Smooth muscle cell (in vitro differentiated cells): ENCODE measurements around the gene DYNC2LI1. TPM values are rescaled to one million over a fixed set of nuclear protein-coding genes. Genes with fewer than 3 reads are reported as not detected.

ENCODE experiments used
- DNase-seq: peaks from one replicate; lab custom pipeline; 2025; ENCODE audit not compliant: unreplicated experiment; lab: John Stamatoyannopoulos, UW
- H2AFZ ChIP-seq: fragments of 200-600 bp; sonication (generic); 2 replicates; pipeline ENCODE4 v1.6.0; 2016; ENCODE audit warnings: antibody characterized with exemption, low read depth, mild to moderate bottlenecking
- H3F3A ChIP-seq: fragments of 200-600 bp; sonication (generic); 2 replicates; pipeline ENCODE4 v1.6.0; 2017; ENCODE audit warnings: antibody characterized with exemption, low read depth
- H3K27ac ChIP-seq: fragments of 200-600 bp; sonication (generic); 2 replicates; pipeline ENCODE4 v1.5.1; 2016; ENCODE audit warnings: low read depth, mild to moderate bottlenecking
- H3K27me3 ChIP-seq: fragments of 200-600 bp; sonication (generic); 2 replicates; pipeline ENCODE4 v1.6.1; 2016; ENCODE audit warnings: low read depth, mild to moderate bottlenecking
- H3K36me3 ChIP-seq: fragments of 200-600 bp; sonication (generic); 2 replicates; pipeline ENCODE4 v1.5.1; 2016; ENCODE audit warnings: low read depth
- H3K4me1 ChIP-seq: fragments of 200-600 bp; sonication (generic); 2 replicates; pipeline ENCODE4 v1.5.1; 2016; ENCODE audit warnings: low read depth
- H3K4me2 ChIP-seq: fragments of 200-600 bp; sonication (generic); 2 replicates; pipeline ENCODE4 v1.6.0; 2016; ENCODE audit warnings: mild to moderate bottlenecking
- H3K4me3 ChIP-seq: fragments of 200-600 bp; sonication (generic); 2 replicates; pipeline ENCODE4 v1.5.1; 2016; ENCODE audit warnings: mild to moderate bottlenecking
- H3K79me2 ChIP-seq: fragments of 200-600 bp; sonication (generic); 2 replicates; pipeline ENCODE4 v1.6.0; 2016; ENCODE audit warnings: low read depth, mild to moderate bottlenecking
- H3K9ac ChIP-seq: fragments of 200-600 bp; sonication (generic); 2 replicates; pipeline ENCODE4 v1.6.0; 2016; ENCODE audit warnings: low read depth
- H3K9me3 ChIP-seq: fragments of 200-600 bp; sonication (generic); replicated peaks from 2 replicates; pipeline ENCODE4 v1.5.1; 2016; ENCODE audit warnings: low read depth
- H4K20me1 ChIP-seq: fragments of 200-600 bp; sonication (generic); 2 replicates; pipeline ENCODE4 v1.6.0; 2016; ENCODE audit warnings: low read depth
- CTCF ChIP-seq: fragments of 200-600 bp; sonication (generic); IDR thresholded peaks from 2 replicates; pipeline ENCODE4 v1.5.1; 2017; ENCODE audit warnings: borderline replicate concordance, mild to moderate bottlenecking, antibody characterized with exemption; ENCODE audit not compliant: insufficient read depth, poor library complexity, severe bottlenecking
- WGBS: methylation state at CpG from one replicate; pipeline ENCODE4 v1.1.7; 2016; ENCODE audit warnings: low lambda C conversion rate; 5-methylcytosine and 5-hydroxymethylcytosine counted together
- polyA plus RNA-seq: library from polyadenylated mRNA; unstranded; fragments of >200 nt; fragmentation: Nextera tagmentation; extraction: Ambion mirVana; gene quantifications from 2 replicates; pipeline ENCODE4 v1.2.1, GENCODE V29; 2016
- total RNA-seq: library from RNA; depleted of rRNA; stranded (reverse); fragments of >200 nt; gene quantifications from 2 replicates; pipeline ENCODE4 v1.2.3, GENCODE V29; 2014

Gene DYNC2LI1
- total and polyA plus RNA-seq, 2 experiments from 2014 or later = 22.0 to 46.7 TPM

- no peak overlapping the region for H2AFZ ChIP-seq
- no peaks in the 10 kb centered on the region for H3F3A ChIP-seq
- H3K4me3 ChIP-seq = no peak overlapping the region
- no peaks in the 10 kb centered on the region for H3K36me3 ChIP-seq
- no peak for DNase-seq
- no peak overlapping the region for H3K4me2 ChIP-seq
- TF ChIP-seq CTCF = no peak
- no peaks in the 10 kb centered on the region for H4K20me1 ChIP-seq
- H3K9me3 ChIP-seq = no peaks in the 10 kb centered on the region
- WGBS = 94% methylated on average over 12 of the region's 12 CpGs
- no peaks in the 10 kb centered on the region for H3K79me2 ChIP-seq
- peaks cover 10% of the 10 kb centered on the region for H3K27me3 ChIP-seq
- no peaks in the 10 kb centered on the region for H3K4me1 ChIP-seq
- no peak overlapping the region for H3K9ac ChIP-seq
- H3K27ac ChIP-seq = no peak overlapping the region
Measured at GRCh38 chr2:43824951-43825493, 51.2 kb downstream of the DYNC2LI1 start.

DNA sequence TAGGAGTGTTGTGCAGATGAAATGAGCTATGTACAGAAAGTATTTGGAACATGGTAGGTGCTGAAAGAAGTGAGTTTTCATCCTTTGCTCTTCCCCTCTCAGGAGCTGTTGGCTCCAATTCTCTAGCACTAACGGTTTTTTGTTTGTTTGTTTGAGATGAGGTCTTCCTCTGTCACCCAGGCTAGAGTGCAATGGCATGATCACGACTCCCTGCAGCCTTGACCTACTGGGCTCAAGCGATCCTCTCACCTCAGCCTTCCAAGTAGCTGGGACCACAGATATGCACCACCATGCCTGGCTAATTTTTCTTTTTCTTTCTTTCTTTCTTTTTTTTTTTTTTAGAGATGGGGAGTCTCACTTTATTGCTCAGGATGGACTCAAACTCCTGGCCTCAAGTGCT lies 52.0 kb downstream of the DYNC2LI1 start:
- H3K9ac ChIP-seq = no peak overlapping the region
- no peak for DNase-seq
- H3K36me3 ChIP-seq = no peaks in the 10 kb centered on the region
- peaks cover 18% of the 10 kb centered on the region for H3K27me3 ChIP-seq
- H3K4me1 ChIP-seq = no peaks in the 10 kb centered on the region
- H3K79me2 ChIP-seq = no peaks in the 10 kb centered on the region
- TF ChIP-seq CTCF = no peak
- H3K4me2 ChIP-seq = no peak overlapping the region
- H4K20me1 ChIP-seq = no peaks in the 10 kb centered on the region
- H3K4me3 ChIP-seq = no peak overlapping the region
- no peaks in the 10 kb centered on the region for H3F3A ChIP-seq
- H3K27ac ChIP-seq = no peak overlapping the region
- WGBS = 88% methylated on average over 3 of the region's 3 CpGs
- no peaks in the 10 kb centered on the region for H3K9me3 ChIP-seq
- no peak overlapping the region for H2AFZ ChIP-seq

DNA sequence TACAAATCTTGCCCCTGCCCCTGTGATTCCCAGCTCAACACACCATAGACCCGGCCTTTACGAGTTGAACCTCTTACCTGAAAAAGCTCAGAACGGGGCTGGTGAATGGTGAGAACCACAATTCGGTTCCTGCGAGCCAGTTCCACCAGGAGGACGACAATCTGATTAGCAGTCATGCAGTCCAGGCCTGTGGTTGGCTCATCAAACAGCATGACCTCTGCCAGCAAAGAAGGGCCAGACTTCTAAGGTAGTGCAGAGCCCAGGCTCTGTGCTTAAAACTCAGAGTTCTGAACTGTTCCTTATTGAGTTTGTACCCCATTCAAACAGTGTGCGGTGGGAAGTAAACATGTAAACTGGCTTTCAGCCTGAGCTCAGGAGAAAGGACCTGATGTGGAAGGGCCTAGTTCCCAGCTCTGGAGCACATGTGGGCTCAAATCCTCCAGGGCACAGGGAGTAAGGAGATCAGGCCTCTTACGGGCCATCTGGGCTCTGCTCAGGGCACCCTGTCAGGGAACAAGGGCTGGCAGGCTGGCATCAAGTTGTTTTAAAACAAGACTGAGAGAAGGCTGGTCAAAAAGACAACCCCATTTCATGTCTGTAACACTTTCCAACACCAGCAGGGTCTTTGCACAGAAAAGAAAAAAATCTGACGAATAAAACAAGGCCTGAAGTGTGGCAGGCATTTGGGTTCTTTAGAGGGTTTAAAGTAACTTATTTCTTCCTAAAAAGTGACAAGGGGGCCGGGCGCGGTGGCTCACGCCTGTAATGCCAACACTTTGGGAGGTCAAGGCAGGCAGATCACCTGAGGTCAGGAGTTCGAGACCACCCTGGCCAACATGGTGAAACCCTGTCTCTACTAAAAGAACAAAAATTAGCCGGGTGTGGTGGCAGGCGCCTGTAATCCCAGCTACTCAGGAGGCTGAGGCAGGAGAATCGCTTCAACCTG lies 52.7 kb downstream of the DYNC2LI1 start:
- H3K9ac ChIP-seq = no peak overlapping the region
- WGBS = 92% methylated on average over 17 of the region's 17 CpGs

More for the DNA sequence above, 52.7 kb downstream of the DYNC2LI1 start:
- no peak overlapping the region for H2AFZ ChIP-seq
- no peaks in the 10 kb centered on the region for H3F3A ChIP-seq
- H3K27me3 ChIP-seq = peaks cover 19% of the 10 kb centered on the region
- H4K20me1 ChIP-seq = no peaks in the 10 kb centered on the region
- no peaks in the 10 kb centered on the region for H3K4me1 ChIP-seq
- no peaks in the 10 kb centered on the region for H3K36me3 ChIP-seq
- no peak overlapping the region for H3K27ac ChIP-seq
- no peak overlapping the region for H3K4me3 ChIP-seq
- TF ChIP-seq CTCF = no peak
- no peak overlapping the region for H3K4me2 ChIP-seq
- no peaks in the 10 kb centered on the region for H3K9me3 ChIP-seq
- H3K79me2 ChIP-seq = no peaks in the 10 kb centered on the region
- no peak for DNase-seq
